WTC11 (cell line): Measurements from ENCODE around the gene PDE1C.

Experiments
- ATF3 ChIP-seq: sonication (generic); formaldehyde crosslinking; conservative IDR thresholded peaks from 2 replicates; pipeline ENCODE4 v1.8.1; 2022; ENCODE audit warnings: mild to moderate bottlenecking, missing genetic modification reagents
- CTCF ChIP-seq: fragments of 200-600 bp; IDR thresholded peaks from 2 replicates; pipeline ENCODE4 v1.8.0; 2022; ENCODE audit warnings: antibody characterized with exemption
- FOXP4 ChIP-seq: sonication (generic); formaldehyde crosslinking; IDR thresholded peaks from 2 replicates; pipeline ENCODE4 v1.8.0; 2022; ENCODE audit warnings: mild to moderate bottlenecking, missing genetic modification reagents
- MAX ChIP-seq: sonication (generic); formaldehyde crosslinking; IDR thresholded peaks from 2 replicates; pipeline ENCODE4 v1.8.0; 2022; ENCODE audit warnings: mild to moderate bottlenecking, missing genetic modification reagents
- SMAD3 ChIP-seq: sonication (generic); formaldehyde crosslinking; IDR thresholded peaks from 2 replicates; pipeline ENCODE4 v1.8.0; 2022; ENCODE audit warnings: missing genetic modification reagents, mild to moderate bottlenecking, borderline replicate concordance

- TF ChIP-seq FOXP4 (no peak), ATF3 (CRISPR knock-in tag) (no peak), SMAD3 (CRISPR knock-in tag) (no peak), CTCF (no peak), MAX (CRISPR knock-in tag) (no peak)
Measured at GRCh38 chr7:31954500-31954899, 115.7 kb downstream of the PDE1C start.
